HG03439 (cell line): ENCODE data around the gene DEF6.
"Not testable (repeated sequence)": the region's sequence is repeated elsewhere in the genome, so short reads cannot be mapped to it uniquely, and the experiment has no call there.

Experiments
- ATAC-seq: cut with Tn5 transposase; IDR thresholded peaks from one replicate; pipeline ENCODE4 v1.9.1; 2021; ENCODE audit warnings: mild to moderate bottlenecking, moderate library complexity; ENCODE audit not compliant: unreplicated experiment

The DEF6 gene

GRCh38 chr6:35309611-35310264, 12.1 kb downstream of the DEF6 start:
- ATAC-seq = no peak

- ATAC-seq = no peak
Measured at GRCh38 chr6:35310265-35310831, 12.7 kb downstream of the DEF6 start.

DNA sequence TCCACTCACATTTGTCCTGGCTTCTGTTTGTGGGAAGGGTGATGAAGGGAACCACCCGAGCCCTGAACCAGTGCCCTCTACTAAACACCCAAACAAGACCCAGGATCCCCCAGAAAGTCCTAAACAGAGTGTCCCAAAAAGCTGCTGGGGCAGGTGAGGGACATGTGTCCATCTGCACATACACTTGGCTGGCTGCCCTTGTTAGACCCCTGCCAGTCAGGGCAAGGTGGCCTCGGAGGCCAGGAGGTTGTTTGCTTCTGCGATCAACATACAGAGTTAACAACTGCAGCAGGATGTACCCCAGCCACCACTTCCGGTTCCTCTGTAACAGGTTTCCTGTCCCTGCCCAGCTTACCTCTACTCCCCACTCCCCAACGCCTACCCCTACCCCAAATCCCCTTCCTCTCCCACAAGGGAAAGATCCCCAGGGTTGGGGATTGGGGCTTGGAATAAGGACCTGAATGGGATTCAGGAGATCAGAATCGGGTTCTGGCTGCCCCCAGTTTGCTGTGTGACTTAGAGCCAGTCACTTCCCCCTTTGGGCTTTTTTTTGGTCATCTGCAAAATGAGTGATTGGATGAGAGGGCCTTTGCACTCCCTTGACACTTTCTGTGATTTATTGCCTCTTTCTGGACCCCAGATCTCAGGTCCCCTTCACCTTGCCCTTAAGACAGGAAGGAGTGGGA, 13.9 kb downstream of the DEF6 start:
- no peak for ATAC-seq

DNA sequence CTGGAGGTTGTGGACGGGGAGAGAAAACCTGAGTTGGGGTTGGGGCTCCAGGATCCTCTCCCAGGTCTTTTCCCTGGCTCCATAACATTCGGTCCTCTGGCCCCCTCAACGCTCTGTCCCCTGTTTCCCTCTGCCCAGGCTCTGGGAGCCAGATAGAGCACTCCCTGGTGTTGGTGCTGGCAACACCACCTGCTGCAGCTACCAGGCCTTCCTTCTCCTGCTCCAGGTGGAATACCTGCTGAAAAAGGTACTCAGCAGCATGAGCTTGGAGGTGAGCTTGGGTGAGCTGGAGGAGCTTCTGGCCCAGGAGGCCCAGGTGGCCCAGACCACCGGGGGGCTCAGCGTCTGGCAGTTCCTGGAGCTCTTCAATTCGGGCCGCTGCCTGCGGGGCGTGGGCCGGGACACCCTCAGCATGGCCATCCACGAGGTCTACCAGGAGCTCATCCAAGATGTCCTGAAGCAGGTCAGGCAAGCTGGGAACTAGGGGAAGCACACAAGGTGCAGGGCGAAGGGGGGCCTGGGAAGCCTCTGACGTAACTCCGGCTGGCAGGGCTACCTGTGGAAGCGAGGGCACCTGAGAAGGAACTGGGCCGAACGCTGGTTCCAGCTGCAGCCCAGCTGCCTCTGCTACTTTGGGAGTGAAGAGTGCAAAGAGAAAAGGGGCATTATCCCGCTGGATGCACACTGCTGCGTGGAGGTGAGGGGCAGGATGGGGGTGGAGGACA, 14.6 kb downstream of the DEF6 start:
- ATAC-seq = no peak

- ATAC-seq = no peak
Measured at GRCh38 chr6:35312807-35313206, 15.2 kb downstream of the DEF6 start.

- ATAC-seq = no peak
Measured at GRCh38 chr6:35317483-35318195, 20.0 kb downstream of the DEF6 start.

- ATAC-seq = no peak
Measured at GRCh38 chr6:35318196-35319171, 20.9 kb downstream of the DEF6 start.

DNA sequence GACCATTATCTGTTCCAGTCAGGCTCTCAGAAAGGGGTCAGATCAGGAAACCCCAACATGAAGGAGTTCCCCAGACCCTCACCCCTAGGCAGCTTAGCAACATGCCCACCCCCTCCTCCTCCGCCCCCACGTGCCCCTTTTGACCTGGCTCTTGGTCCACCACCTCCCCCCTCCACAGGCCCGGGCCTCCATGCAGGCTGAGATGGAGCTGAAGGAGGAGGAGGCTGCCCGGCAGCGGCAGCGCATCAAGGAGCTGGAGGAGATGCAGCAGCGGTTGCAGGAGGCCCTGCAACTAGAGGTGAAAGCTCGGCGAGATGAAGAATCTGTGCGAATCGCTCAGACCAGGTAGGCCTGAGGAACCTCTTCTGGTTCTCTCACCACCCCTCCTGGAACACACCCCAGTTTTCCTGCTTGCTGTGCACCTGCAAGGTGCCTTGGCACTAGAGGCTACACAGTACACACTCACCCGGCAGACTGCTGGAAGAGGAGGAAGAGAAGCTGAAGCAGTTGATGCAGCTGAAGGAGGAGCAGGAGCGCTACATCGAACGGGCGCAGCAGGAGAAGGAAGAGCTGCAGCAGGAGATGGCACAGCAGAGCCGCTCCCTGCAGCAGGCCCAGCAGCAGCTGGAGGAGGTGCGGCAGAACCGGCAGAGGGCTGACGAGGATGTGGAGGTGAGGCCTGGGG, 21.9 kb downstream of the DEF6 start:
- ATAC-seq = no peak

DNA sequence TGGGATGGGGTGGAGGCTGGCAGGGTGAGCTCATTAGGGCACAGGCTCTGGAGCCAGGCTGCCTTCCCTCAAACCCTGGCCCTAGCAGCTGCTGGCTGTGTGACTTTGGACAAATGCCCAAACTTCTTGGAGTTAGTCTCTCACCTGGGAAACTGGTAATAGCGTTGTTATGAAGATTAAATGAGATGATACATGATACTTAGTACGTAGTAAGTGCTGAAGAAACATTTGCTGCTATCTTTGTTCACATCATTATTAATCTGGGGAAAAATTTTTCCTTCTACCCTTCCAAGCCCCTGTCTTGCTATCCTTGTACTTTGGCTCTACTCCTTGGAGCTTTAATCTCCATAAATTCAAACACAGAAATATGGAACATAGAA, 22.4 kb downstream of the DEF6 start:
- ATAC-seq = no peak

DNA sequence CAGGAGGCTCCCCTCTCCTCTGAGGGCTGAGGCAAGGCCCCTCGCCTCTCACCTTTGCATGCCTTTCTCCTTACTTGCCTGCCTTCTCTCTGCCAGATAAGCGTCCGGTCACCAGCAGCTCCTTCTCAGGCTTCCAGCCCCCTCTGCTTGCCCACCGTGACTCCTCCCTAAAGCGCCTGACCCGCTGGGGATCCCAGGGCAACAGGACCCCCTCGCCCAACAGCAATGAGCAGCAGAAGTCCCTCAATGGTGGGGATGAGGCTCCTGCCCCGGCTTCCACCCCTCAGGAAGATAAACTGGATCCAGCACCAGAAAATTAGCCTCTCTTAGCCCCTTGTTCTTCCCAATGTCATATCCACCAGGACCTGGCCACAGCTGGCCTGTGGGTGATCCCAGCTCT, 23.5 kb downstream of the DEF6 start:
- ATAC-seq = no peak

DNA sequence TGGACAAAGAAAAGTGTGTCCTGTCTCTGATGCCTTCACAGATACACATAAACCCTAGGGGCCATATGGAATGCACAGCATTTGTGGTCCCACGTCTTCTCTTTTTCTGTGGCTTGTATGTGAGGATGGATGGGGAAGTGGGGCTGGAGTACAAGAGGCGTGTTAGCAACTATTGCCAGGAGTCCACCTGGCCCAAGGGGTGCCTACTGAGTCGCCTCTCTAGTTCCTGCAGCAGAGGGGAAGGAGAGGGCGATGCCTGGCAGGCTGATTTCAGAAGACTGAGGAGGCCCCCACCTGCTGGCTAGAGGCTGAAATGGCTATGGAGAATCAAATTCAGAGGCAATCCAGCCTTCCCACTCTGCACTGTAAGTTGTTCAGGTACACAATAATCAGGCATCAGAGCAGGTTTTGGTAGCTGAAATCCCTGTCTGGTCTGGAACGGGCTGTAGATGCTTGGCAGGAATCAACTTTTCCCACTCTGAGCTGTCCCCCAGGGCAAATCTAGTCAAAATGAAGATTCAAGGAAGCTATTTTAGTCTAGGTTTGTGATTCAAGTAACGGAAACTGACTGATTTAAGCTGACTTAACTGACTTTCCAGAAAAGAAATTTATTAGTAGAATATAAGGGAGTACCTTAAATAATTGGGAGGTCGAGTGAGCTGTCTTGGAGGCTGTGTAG, 29.9 kb downstream of the DEF6 start:
- ATAC-seq = no peak

- no peak for ATAC-seq
Measured at GRCh38 chr6:35328108-35328723, 30.6 kb downstream of the DEF6 start.

- ATAC-seq = not testable (repeated sequence)
Measured at GRCh38 chr6:35328965-35329364, 31.3 kb downstream of the DEF6 start.

DNA sequence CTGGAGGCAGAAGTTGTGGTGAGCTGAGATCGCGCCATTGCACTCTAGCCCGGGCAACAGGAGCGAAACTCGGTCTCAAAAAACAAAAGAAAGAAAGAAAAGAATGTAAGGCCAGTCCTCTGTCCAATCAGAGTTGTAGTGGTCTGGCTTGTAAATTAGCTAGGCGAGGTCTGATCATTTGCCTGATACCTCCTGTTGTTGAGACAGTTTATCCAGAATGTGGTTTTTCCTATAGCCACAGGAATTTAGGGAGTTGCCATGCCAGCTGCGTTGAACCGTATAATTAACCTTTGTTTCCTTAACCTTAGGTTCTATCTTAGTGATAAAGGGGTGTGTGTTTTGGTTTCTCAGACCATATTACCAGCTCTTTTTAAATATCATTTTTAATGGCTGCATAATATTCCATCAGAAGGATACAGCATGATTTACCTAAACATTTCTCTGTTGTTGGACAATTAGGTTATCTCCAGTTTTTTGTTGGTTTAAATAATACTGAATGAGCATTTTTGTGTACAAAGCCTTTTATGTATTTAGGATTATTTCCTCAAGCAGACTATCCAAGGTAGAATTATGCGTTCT, 33.0 kb downstream of the DEF6 start:
- no peak for ATAC-seq

GRCh38 chr6:35332074-35332887, 34.7 kb downstream of the DEF6 start:
- not testable (repeated sequence) for ATAC-seq

GRCh38 chr6:35341557-35341956, 43.9 kb downstream of the DEF6 start:
- no peak for ATAC-seq
